Measurements from ENCODE around the gene SUMF1. TPM values are rescaled to one million over a fixed set of nuclear protein-coding genes. Genes with fewer than 3 reads are reported as not detected.

The SUMF1 gene
- total and polyA plus RNA-seq, 2 donors (not counting 1 experiment from before 2014, with no cell fraction given), result 10.3 to 21.2 TPM

DNA sequence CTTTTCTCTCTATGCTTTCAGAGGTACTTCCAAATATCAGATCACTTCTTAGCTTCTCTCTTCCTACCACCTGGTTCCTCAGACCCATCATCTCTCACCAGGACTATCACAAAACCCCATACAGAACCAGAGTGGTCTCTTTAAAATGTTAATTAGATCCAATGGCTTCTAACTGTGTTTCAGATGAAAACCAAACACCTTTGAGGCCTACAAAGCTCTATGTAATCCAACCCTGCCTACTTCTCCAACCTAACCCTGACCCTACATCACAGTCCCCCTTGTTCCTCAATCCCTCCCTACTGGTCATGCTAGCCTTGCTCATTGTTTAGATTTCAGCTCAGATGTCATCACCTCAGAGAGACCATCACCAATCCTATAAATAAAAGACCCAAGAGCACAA is 34.8 kb downstream of the SUMF1 start:
- Histone ChIP-seq H3K36me3 (replicated peaks in 1 of 2; ENCODE audit: control extremely low read depth in 1 of 2, control insufficient read depth in 1 of 2, extremely low read depth in 1 of 2, insufficient read depth in 2 of 2, low read length in 1 of 2) (peaks cover 4 to 10% of the 10 kb centered on the region in 2 experiments), H4K20me1 (ENCODE audit: control insufficient read depth, insufficient read depth, low read length, poor library complexity, severe bottlenecking) (no peaks in the 10 kb centered on the region), H3K27me3 (replicated peaks in 1 of 4; ENCODE audit: control extremely low read depth in 1 of 4, control insufficient read depth in 3 of 4, insufficient read depth in 4 of 4, low read length in 3 of 4) (no peaks in the 10 kb centered on the region), H2AFZ (ENCODE audit: insufficient read depth, low read depth, low read length, poor library complexity, severe bottlenecking) (no peak overlapping the region), H3K9me3 (ENCODE audit: control extremely low read depth in 1 of 3, control insufficient read depth in 2 of 3, insufficient read depth in 1 of 3, low read length in 2 of 3) (peaks cover 0 to 5% (median 2%) of the 10 kb centered on the region in 3 donors), H3K9ac (ENCODE audit: low read length) (no peak overlapping the region), H3K4me3 (ENCODE audit: control extremely low read depth in 1 of 5, extremely low read depth in 1 of 5, insufficient read depth in 1 of 5, low read depth in 2 of 5, low read length in 4 of 5) (no peak overlapping the region), H3K27ac (ENCODE audit: low read length in 2 of 2) (no peak overlapping the region), H3K4me1 (ENCODE audit: control insufficient read depth in 2 of 2, insufficient read depth in 2 of 2, low read length in 2 of 2) (no peaks in the 10 kb centered on the region), H3K4me2 (replicated peaks; ENCODE audit: low read depth, low read length, poor library complexity, severe bottlenecking) (no peak overlapping the region), H3K79me2 (ENCODE audit: control insufficient read depth, insufficient read depth, low read length) (peaks cover 33% of the 10 kb centered on the region)
- no peak for DNase-seq
- CTCF ChIA-PET, result no interaction called here
- TF ChIP-seq EZH2 (IDR thresholded peaks at IDR 0.05; ENCODE audit: borderline replicate concordance, insufficient read depth, low read depth, low read length, poor library complexity, severe bottlenecking), result no peak
- TF ChIP-seq, protein P1, sequence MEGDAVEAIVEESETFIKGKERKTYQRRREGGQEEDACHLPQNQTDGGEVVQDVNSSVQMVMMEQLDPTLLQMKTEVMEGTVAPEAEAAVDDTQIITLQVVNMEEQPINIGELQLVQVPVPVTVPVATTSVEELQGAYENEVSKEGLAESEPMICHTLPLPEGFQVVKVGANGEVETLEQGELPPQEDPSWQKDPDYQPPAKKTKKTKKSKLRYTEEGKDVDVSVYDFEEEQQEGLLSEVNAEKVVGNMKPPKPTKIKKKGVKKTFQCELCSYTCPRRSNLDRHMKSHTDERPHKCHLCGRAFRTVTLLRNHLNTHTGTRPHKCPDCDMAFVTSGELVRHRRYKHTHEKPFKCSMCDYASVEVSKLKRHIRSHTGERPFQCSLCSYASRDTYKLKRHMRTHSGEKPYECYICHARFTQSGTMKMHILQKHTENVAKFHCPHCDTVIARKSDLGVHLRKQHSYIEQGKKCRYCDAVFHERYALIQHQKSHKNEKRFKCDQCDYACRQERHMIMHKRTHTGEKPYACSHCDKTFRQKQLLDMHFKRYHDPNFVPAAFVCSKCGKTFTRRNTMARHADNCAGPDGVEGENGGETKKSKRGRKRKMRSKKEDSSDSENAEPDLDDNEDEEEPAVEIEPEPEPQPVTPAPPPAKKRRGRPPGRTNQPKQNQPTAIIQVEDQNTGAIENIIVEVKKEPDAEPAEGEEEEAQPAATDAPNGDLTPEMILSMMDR (IDR thresholded peaks at IDR 0.05), result no peak
- peaks cover under 1% of the 10 kb centered on the region for H3K4me1 Mint-ChIP-seq
- intact Hi-C loops (cut with micrococcal nuclease), result no loop called here
- no peak overlapping the region for H3K27ac Mint-ChIP-seq
- POLR2A ChIA-PET, result no interaction called here
- ATAC-seq (ENCODE audit: low read depth), result no peak
- peaks cover 6% of the 10 kb centered on the region for H3K9me3 Mint-ChIP-seq (ENCODE audit: insufficient read depth)
- no peak overlapping the region for H3K4me3 Mint-ChIP-seq
- H3K27me3 Mint-ChIP-seq, result no peaks in the 10 kb centered on the region

DNA sequence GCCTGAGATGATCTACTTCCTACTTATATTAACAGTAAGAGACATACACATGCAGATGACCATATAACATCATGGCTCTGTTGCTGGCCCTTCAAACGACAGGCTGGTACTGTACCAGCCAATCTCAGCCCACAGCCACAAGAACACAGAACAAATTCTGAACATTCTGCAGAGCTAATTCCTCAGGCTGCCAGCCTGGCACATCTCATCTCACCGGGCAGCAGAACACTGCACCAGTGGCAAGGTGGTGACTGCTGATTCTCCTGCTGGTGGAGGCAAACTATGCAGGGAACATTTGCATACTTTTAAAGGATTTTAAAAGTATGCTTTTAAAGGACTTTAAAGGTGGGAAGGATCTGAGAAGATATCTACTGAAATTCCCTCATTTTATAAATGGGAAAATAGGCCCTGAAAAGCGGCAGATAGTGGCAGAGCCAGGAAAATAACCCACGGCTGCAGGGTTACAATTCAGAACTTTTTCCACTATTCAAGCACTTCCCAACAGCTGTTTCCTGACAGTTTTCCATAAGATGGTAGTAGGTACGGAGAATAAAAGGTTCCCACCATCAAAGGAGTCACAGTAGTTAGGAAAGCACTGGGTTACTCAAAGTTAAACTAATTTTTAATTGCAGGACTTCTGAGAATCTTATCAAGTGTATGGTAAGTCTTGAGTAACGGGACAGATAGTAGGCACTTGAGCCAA is 37.3 kb downstream of the SUMF1 start:
- no peak overlapping the region for H3K4me3 Mint-ChIP-seq
- ATAC-seq (ENCODE audit: low read depth), result no peak
- H2AFZ ChIP-seq (ENCODE audit: insufficient read depth, low read depth, low read length, poor library complexity, severe bottlenecking), result no peak overlapping the region

More for the DNA sequence above, 37.3 kb downstream of the SUMF1 start:
- Histone ChIP-seq H3K4me1 (ENCODE audit: control insufficient read depth in 2 of 2, insufficient read depth in 2 of 2, low read length in 2 of 2) (no peaks in the 10 kb centered on the region), H3K9me3 (ENCODE audit: control extremely low read depth in 1 of 3, control insufficient read depth in 2 of 3, insufficient read depth in 1 of 3, low read length in 2 of 3) (peaks cover 0 to 5% (median 2%) of the 10 kb centered on the region in 3 donors), H3K4me2 (replicated peaks; ENCODE audit: low read depth, low read length, poor library complexity, severe bottlenecking) (no peak overlapping the region), H3K79me2 (ENCODE audit: control insufficient read depth, insufficient read depth, low read length) (peaks cover 35% of the 10 kb centered on the region), H3K27me3 (replicated peaks in 1 of 4; ENCODE audit: control extremely low read depth in 1 of 4, control insufficient read depth in 3 of 4, insufficient read depth in 4 of 4, low read length in 3 of 4) (no peaks in the 10 kb centered on the region), H3K27ac (ENCODE audit: low read length in 2 of 2) (no peak overlapping the region), H3K9ac (ENCODE audit: low read length) (no peak overlapping the region), H3K4me3 (ENCODE audit: control extremely low read depth in 1 of 5, extremely low read depth in 1 of 5, insufficient read depth in 1 of 5, low read depth in 2 of 5, low read length in 4 of 5) (no peak overlapping the region), H4K20me1 (ENCODE audit: control insufficient read depth, insufficient read depth, low read length, poor library complexity, severe bottlenecking) (no peaks in the 10 kb centered on the region), H3K36me3 (replicated peaks in 1 of 2; ENCODE audit: control extremely low read depth in 1 of 2, control insufficient read depth in 1 of 2, extremely low read depth in 1 of 2, insufficient read depth in 2 of 2, low read length in 1 of 2) (peaks cover 4 to 10% of the 10 kb centered on the region in 2 experiments)
- peaks cover 6% of the 10 kb centered on the region for H3K9me3 Mint-ChIP-seq (ENCODE audit: insufficient read depth)
- CTCF ChIA-PET, result no interaction called here
- no peak overlapping the region for H3K27ac Mint-ChIP-seq
- POLR2A ChIA-PET, result no interaction called here
- no peaks in the 10 kb centered on the region for H3K27me3 Mint-ChIP-seq
- intact Hi-C loops (cut with micrococcal nuclease), result no loop called here
- TF ChIP-seq EZH2 (IDR thresholded peaks at IDR 0.05; ENCODE audit: borderline replicate concordance, insufficient read depth, low read depth, low read length, poor library complexity, severe bottlenecking), result no peak
- TF ChIP-seq, protein P1 (IDR thresholded peaks at IDR 0.05), result no peak
- no peak for DNase-seq
- WGBS (ENCODE audit: insufficient coverage), result 82% methylated on average over 1 of the region's 6 CpGs
- H3K4me1 Mint-ChIP-seq, result peaks cover 14% of the 10 kb centered on the region
